GM12891 (cell line): ENCODE results near the gene RNF169.

Experiments used
- POLR2A ChIP-seq: IDR thresholded peaks from 2 replicates; pipeline ENCODE4 v1.6.1; 2011; ENCODE audit warnings: low read depth, low read length, control low read depth
- POLR2AphosphoS5 ChIP-seq: IDR thresholded peaks from 2 replicates; pipeline ENCODE4 v1.6.1; 2011; ENCODE audit warnings: low read depth, low read length, control low read depth
- SPI1 ChIP-seq: IDR thresholded peaks from 2 replicates; pipeline ENCODE4 v1.6.1; 2011; ENCODE audit warnings: low read depth, low read length, control low read depth

DNA sequence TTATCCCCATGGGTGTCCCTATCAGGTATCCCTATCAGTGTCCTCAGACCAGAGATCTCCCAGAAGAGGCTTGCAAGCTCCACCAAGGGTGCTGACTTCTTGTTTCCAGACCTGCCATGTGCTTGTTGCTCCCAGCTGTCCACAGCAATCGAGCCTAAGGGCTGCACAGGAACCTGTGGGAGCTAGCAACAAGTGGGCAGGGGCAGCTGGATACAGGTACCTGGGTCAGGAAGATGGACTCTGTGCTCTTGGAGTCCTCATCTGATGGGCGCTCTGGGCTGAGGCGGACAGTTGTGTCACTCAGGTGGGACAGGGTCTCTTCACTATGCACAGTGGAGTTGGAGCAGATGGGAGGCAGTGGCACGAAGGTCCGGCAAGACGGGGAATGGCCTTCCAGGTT is 99.2 kb downstream of the RNF169 start:
- TF ChIP-seq SPI1 (no peak), POLR2A (no peak), POLR2AphosphoS5 (no peak)
